WTC11 (cell line): ENCODE data around the gene BEST4. TPM values are rescaled to one million over a fixed set of nuclear protein-coding genes. Genes with fewer than 3 reads are reported as not detected.

Source experiments
- FOXP1 ChIP-seq: sonication (generic); formaldehyde crosslinking; IDR thresholded peaks from 2 replicates; pipeline ENCODE4 v1.8.0; 2022; ENCODE audit warnings: missing genetic modification reagents, mild to moderate bottlenecking, moderate library complexity, borderline replicate concordance
- NR2C2 ChIP-seq: sonication (generic); formaldehyde crosslinking; IDR thresholded peaks from 2 replicates; pipeline ENCODE4 v1.8.0; 2022; ENCODE audit warnings: mild to moderate bottlenecking, missing genetic modification reagents
- PRRX2 ChIP-seq: fragments of 250-450 bp; sonication (Bioruptor Pico); IDR thresholded peaks from 2 replicates; pipeline ENCODE4 v1.8.0; 2021; ENCODE audit warnings: mild to moderate bottlenecking
- RELA ChIP-seq: sonication (generic); formaldehyde crosslinking; IDR thresholded peaks from 2 replicates; pipeline ENCODE4 v1.8.1; 2022; ENCODE audit warnings: missing genetic modification reagents, mild to moderate bottlenecking, borderline replicate concordance
- RORB ChIP-seq: fragments of 250-450 bp; sonication (Bioruptor Pico); IDR thresholded peaks from 2 replicates; pipeline ENCODE4 v1.9.0; 2021; ENCODE audit warnings: mild to moderate bottlenecking
- SOX15 ChIP-seq: fragments of 250-450 bp; sonication (Bioruptor Pico); IDR thresholded peaks from 2 replicates; pipeline ENCODE4 v1.9.0; 2021; ENCODE audit warnings: mild to moderate bottlenecking
- SP1 ChIP-seq: sonication (generic); formaldehyde crosslinking; conservative IDR thresholded peaks from 2 replicates; pipeline ENCODE4 v1.8.1; 2022; ENCODE audit warnings: missing genetic modification reagents
- TEAD4 ChIP-seq: sonication (generic); formaldehyde crosslinking; IDR thresholded peaks from 2 replicates; pipeline ENCODE4 v1.8.0; 2022; ENCODE audit warnings: mild to moderate bottlenecking, missing genetic modification reagents
- TP53 ChIP-seq: sonication (generic); formaldehyde crosslinking; IDR thresholded peaks from 2 replicates; pipeline ENCODE4 v1.8.1; 2023; ENCODE audit warnings: mild to moderate bottlenecking, missing genetic modification reagents
- ZNF121 ChIP-seq: sonication (generic); formaldehyde crosslinking; IDR thresholded peaks from 2 replicates; pipeline ENCODE4 v1.8.0; 2023; ENCODE audit warnings: missing genetic modification reagents
- ZNF138 ChIP-seq: sonication (generic); formaldehyde crosslinking; conservative IDR thresholded peaks from 2 replicates; pipeline ENCODE4 v1.8.1; 2022; ENCODE audit warnings: mild to moderate bottlenecking, moderate library complexity, missing genetic modification reagents
- ZNF317 ChIP-seq: sonication (generic); formaldehyde crosslinking; IDR thresholded peaks from 2 replicates; pipeline ENCODE4 v1.8.1; 2023; ENCODE audit warnings: low read depth, mild to moderate bottlenecking, moderate library complexity, missing genetic modification reagents, borderline replicate concordance
- ZNF396 ChIP-seq: fragments of 250-450 bp; sonication (Bioruptor Pico); IDR thresholded peaks from 2 replicates; pipeline ENCODE4 v1.8.0; 2021; ENCODE audit warnings: mild to moderate bottlenecking, moderate library complexity, borderline replicate concordance
- ZNF416 ChIP-seq: fragments of 250-450 bp; sonication (Bioruptor Pico); IDR thresholded peaks from 2 replicates; pipeline ENCODE4 v1.9.0; 2021; ENCODE audit warnings: mild to moderate bottlenecking, inconsistent platforms
- ZNF671 ChIP-seq: fragments of 250-450 bp; sonication (Bioruptor Pico); IDR thresholded peaks from 2 replicates; pipeline ENCODE4 v1.8.0; 2021; ENCODE audit warnings: mild to moderate bottlenecking
- total RNA-seq: library from RNA; stranded (reverse); gene quantifications from 3 replicates; pipeline ENCODE4 v1.2.3, GENCODE V29; 2021
- TF ChIP-seq, protein P1 (sequence below): sonication (generic); formaldehyde crosslinking; IDR thresholded peaks from 2 replicates; pipeline ENCODE4 v1.8.1; 2022; ENCODE audit warnings: missing genetic modification reagents, borderline replicate concordance
- TF ChIP-seq, protein P2 (sequence below): sonication (generic); formaldehyde crosslinking; IDR thresholded peaks from 2 replicates; pipeline ENCODE4 v1.8.1; 2022; ENCODE audit warnings: low read depth, mild to moderate bottlenecking, moderate library complexity, missing genetic modification reagents, borderline replicate concordance
- TF ChIP-seq, protein P3 (sequence below): sonication (generic); formaldehyde crosslinking; IDR thresholded peaks from 2 replicates; pipeline ENCODE4 v1.8.1; 2023; ENCODE audit warnings: mild to moderate bottlenecking, missing genetic modification reagents
- TF ChIP-seq, protein P4 (sequence below): sonication (generic); formaldehyde crosslinking; IDR thresholded peaks from 2 replicates; pipeline ENCODE4 v1.8.0; 2022; ENCODE audit warnings: mild to moderate bottlenecking, missing genetic modification reagents
- TF ChIP-seq, protein P5 (sequence below): sonication (generic); formaldehyde crosslinking; IDR thresholded peaks from 2 replicates; pipeline ENCODE4 v1.8.0; 2022; ENCODE audit warnings: mild to moderate bottlenecking, missing genetic modification reagents
- TF ChIP-seq, protein P6 (sequence below): fragments of 250-450 bp; sonication (Bioruptor Pico); conservative IDR thresholded peaks from 2 replicates; pipeline ENCODE4 v1.9.0; 2021; ENCODE audit warnings: mild to moderate bottlenecking

BEST4 gene
- total RNA-seq, 1 experiment from 2014 or later: 1.6 TPM

DNA sequence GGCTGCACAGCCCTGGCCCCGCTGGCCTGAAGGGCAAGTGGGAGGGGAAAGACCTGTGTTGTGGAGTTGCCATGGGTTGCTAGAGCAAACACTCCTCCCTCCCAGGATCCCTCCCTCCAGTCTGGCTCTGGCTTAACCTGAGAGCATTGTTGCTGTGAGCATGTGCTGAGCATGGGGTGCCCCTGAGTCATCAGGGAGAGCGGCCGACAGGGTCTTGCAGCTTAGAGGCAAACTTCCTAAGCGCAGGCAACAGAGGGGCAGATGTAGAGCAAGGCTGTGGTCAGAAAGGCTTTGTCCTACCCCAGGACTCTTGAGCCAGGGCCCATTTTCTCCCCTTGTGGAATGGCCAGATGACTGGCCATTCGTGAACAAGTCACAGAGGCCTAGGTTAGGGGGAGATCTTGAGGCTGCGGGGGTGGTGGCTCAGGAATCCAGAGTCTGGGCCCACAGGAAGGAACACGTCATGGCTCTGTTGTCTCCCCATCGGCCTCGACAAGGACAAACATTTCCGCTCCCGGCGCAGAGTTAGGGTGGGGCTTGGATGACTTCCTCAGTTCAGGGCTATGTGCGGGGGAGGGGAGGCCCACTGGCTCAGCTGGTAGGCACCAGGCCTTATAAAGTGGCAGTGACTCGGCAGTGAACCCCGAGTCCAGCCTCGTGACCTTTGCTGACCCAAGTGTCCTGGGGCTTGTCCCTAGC lies 19.5 kb upstream of the BEST4 start (continued):
- TF ChIP-seq, protein P1, sequence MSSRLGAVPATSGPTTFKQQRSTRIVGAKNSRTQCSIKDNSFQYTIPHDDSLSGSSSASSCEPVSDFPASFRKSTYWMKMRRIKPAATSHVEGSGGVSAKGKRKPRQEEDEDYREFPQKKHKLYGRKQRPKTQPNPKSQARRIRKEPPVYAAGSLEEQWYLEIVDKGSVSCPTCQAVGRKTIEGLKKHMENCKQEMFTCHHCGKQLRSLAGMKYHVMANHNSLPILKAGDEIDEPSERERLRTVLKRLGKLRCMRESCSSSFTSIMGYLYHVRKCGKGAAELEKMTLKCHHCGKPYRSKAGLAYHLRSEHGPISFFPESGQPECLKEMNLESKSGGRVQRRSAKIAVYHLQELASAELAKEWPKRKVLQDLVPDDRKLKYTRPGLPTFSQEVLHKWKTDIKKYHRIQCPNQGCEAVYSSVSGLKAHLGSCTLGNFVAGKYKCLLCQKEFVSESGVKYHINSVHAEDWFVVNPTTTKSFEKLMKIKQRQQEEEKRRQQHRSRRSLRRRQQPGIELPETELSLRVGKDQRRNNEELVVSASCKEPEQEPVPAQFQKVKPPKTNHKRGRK (CRISPR knock-in tag): no peak
- TF ChIP-seq ZNF121: no peak
- TF ChIP-seq PRRX2 (CRISPR knock-in tag): no peak
- TF ChIP-seq, protein P2, sequence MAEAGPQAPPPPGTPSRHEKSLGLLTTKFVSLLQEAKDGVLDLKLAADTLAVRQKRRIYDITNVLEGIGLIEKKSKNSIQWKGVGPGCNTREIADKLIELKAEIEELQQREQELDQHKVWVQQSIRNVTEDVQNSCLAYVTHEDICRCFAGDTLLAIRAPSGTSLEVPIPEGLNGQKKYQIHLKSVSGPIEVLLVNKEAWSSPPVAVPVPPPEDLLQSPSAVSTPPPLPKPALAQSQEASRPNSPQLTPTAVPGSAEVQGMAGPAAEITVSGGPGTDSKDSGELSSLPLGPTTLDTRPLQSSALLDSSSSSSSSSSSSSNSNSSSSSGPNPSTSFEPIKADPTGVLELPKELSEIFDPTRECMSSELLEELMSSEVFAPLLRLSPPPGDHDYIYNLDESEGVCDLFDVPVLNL: no peak
- TF ChIP-seq TP53 (CRISPR knock-in tag): no peak
- TF ChIP-seq, protein P3, sequence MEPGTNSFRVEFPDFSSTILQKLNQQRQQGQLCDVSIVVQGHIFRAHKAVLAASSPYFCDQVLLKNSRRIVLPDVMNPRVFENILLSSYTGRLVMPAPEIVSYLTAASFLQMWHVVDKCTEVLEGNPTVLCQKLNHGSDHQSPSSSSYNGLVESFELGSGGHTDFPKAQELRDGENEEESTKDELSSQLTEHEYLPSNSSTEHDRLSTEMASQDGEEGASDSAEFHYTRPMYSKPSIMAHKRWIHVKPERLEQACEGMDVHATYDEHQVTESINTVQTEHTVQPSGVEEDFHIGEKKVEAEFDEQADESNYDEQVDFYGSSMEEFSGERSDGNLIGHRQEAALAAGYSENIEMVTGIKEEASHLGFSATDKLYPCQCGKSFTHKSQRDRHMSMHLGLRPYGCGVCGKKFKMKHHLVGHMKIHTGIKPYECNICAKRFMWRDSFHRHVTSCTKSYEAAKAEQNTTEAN (CRISPR knock-in tag): 0 out of 2 replicates have a peak, but pooled peaks have one; percentile 65
- TF ChIP-seq, protein P4, sequence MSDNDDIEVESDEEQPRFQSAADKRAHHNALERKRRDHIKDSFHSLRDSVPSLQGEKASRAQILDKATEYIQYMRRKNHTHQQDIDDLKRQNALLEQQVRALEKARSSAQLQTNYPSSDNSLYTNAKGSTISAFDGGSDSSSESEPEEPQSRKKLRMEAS (CRISPR knock-in tag): peak; percentile 86
- TF ChIP-seq RORB (CRISPR knock-in tag): no peak
- TF ChIP-seq ZNF396 (CRISPR knock-in tag): no peak
- no peak for TF ChIP-seq ZNF671 (CRISPR knock-in tag)
- TF ChIP-seq SOX15 (CRISPR knock-in tag): no peak
- TF ChIP-seq, protein P5, sequence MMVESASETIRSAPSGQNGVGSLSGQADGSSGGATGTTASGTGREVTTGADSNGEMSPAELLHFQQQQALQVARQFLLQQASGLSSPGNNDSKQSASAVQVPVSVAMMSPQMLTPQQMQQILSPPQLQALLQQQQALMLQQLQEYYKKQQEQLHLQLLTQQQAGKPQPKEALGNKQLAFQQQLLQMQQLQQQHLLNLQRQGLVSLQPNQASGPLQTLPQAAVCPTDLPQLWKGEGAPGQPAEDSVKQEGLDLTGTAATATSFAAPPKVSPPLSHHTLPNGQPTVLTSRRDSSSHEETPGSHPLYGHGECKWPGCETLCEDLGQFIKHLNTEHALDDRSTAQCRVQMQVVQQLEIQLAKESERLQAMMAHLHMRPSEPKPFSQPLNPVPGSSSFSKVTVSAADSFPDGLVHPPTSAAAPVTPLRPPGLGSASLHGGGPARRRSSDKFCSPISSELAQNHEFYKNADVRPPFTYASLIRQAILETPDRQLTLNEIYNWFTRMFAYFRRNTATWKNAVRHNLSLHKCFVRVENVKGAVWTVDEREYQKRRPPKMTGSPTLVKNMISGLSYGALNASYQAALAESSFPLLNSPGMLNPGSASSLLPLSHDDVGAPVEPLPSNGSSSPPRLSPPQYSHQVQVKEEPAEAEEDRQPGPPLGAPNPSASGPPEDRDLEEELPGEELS (CRISPR knock-in tag): no peak
- no peak for TF ChIP-seq ZNF138 (CRISPR knock-in tag)
- no peak for TF ChIP-seq NR2C2 (CRISPR knock-in tag)
- no peak for TF ChIP-seq TEAD4
- TF ChIP-seq ZNF416 (CRISPR knock-in tag): no peak
- TF ChIP-seq RELA (CRISPR knock-in tag): no peak
- peak; percentile 75; the same call in 1 of the 2 replicates for TF ChIP-seq FOXP1 (CRISPR knock-in tag)
- TF ChIP-seq SP1 (CRISPR knock-in tag): no peak
- TF ChIP-seq ZNF317 (CRISPR knock-in tag): no peak
- TF ChIP-seq, protein P6, sequence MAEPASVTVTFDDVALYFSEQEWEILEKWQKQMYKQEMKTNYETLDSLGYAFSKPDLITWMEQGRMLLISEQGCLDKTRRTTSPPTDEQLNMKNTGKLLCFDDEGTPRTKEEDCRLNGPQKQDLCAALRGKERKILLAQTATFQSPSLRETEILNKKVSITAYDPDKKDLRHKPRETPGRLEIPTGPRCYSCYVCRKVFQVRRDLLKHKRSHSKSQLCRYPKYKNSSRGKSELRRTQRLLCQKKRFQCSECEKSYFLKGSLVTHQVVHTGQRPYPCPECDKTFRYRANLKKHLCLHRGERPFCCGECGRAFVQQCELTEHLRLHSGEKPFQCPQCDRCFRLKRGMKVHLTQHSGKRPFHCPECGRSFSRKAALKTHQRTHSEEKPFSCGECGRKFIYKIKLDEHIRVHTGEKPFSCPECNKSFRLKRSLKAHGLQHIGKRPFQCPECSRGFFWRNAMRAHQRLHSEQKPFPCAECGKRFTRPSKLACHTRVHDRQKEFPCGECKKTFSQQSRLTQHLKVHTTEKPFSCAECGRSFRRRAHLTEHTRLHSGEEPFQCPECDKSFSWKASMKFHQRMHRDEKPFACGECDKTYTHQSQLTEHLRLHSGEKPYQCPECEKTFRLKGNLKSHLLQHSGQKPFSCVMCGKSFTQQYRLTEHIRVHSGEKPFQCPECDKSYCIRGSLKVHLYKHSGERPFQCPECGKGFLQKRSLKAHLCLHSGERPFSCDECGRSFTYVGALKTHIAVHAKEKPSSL (CRISPR knock-in tag): no peak
